Activated CD8-positive, alpha-beta memory T cell treated with anti-CD3 and anti-CD28 coated beads for 36 hours (primary cell): ENCODE results near the gene TRIOBP. TPM values are rescaled to one million over a fixed set of nuclear protein-coding genes. Genes with fewer than 3 reads are reported as not detected.

Experiments used
- CTCF ChIA-PET: fragments of 350-600 bp; sonication (Branson Sonifier 250); formaldehyde crosslinking; loops from one replicate; lab custom pipeline; 2021; ENCODE audit warnings: antibody characterized with exemption; lab: Charles Lee
- POLR2A ChIA-PET: fragments of 350-600 bp; sonication (Branson Sonifier 250); formaldehyde crosslinking; loops from one replicate; lab custom pipeline; 2021; ENCODE audit warnings: antibody characterized with exemption; lab: Charles Lee
- total RNA-seq, 2 experiments: library from RNA; stranded (reverse); gene quantifications; one replicate each; pipeline ENCODE4 v1.2.3, GENCODE V29; 2021

The TRIOBP gene
- total RNA-seq, 2 experiments from 2014 or later: 24.1 to 24.8 TPM

DNA sequence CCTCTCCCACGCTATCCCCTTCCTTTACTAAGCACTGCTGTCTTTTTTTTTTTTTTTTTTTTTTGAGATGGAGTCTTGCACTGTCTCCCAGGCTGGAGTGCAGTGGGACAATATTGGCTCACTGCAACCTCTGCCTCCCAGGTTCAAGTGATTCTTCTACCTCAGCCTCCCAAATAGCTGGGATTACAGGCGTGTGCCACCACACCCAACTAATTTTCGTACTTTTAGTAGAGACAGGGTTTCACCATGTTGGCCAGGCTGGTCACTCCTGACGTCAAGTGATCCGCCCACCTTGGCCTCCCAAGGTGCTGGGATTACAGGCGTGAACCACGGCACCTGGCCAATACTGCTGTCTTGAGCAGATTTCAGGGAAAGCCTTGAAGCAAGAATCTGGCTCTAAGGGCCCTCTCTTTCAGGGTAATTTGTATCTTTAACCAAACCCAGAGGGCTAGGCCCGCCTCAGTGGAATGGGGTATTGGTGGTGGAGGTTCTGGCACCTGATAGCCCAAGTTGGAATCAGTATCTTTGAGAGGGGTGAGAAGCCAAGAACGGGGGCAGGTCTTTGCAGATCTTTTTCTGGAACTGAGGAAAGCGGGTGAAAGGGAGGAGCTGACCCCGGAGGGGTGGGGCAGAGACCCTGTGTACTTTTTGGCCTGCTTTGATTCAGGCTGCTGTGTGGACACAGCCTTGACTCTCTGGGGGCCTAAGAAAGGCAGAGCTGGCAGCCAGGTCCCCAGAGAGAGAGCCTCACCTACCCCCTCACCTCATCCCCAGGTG is 37.0 kb downstream of the TRIOBP start:
- ChIA-PET POLR2A (interaction anchor here (0.6 kb wide), 1 partner anchor 888 kb away, joined by 4 read pairs; no protein-coding TSS in a partner anchor), CTCF (interaction anchor here (0.6 to 1.3 kb wide), 2 partner anchors 12 to 143 kb away, joined by 3 to 4 read pairs; no protein-coding TSS in a partner anchor)

DNA sequence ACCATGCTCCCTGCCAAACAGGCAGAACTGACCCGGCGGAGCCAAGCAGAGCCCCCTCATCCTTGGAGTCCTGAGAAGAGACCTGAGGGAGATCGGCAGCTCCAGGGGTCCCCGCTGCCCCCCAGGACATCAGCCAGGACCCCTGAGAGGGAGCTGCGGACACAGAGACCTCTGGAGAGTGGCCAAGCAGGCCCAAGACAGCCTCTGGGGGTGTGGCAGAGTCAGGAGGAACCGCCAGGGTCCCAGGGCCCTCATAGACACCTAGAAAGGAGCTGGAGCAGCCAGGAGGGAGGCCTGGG is 37.5 kb downstream of the TRIOBP start:
- ChIA-PET POLR2A (no interaction called here), CTCF (interaction anchor here (0.6 to 1.3 kb wide), 2 partner anchors 12 to 144 kb away, joined by 3 to 4 read pairs; no protein-coding TSS in a partner anchor)

DNA sequence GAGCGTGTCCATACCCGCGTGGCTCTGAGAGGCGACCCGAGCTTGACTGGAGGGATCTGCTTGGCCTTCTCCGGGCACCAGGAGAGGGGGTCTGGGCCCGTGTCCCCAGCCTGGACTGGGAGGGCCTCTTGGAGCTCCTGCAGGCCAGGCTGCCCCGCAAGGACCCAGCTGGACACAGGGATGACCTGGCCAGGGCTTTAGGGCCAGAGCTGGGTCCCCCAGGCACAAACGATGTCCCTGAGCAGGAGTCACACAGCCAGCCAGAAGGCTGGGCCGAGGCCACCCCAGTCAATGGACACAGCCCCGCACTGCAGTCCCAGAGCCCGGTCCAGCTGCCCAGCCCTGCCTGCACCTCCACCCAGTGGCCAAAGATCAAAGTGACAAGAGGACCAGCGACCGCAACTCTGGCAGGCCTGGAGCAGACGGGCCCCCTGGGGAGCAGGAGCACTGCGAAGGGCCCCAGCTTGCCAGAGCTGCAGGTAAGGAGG is 38.2 kb downstream of the TRIOBP start:
- ChIA-PET CTCF (interaction anchor here (1.3 kb wide), 1 partner anchor 13 kb away, joined by 3 read pairs; no protein-coding TSS in a partner anchor), POLR2A (no interaction called here)

DNA sequence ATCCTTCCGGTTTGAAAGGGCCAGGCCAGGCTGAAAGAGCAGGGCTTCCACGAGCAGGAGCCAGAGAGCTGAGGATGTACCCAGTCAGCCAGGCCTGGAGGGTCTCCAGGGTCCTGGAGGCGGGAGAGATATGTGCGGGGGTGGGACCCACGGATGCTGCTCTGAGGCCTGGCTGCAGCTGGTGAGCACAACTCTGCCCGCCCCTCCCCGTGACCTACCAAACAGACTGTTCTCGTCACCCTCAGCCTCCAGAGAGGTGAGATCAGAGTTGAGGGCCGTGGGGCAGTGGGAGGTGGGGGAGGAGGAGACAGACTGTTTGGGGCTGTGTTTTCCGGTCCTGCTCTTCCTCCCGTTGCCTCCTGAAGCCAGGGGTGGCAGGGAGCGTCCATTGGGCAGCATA is 42.2 kb downstream of the TRIOBP start:
- CTCF ChIA-PET: no interaction called here
- POLR2A ChIA-PET: no interaction called here

DNA sequence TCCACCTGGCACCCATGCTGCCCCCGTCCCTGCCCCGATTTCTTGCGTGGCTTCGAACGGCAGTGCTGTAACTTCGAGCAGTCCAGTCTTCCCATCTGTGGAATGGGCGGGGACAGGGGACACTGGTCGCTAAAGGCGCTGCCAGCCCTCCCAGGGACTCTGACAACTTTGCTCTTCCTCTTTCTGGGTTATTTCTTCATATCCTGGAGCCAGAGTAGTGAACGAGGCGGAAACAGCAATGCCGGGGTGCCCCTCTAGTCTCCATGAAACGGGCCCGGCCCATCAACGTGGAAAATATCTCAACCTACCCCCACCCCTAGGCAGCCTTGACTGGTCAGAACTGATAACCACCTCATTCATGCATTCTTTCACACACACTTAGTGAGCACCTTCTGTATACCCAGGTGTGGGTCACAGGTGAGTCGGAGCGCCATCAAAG is 42.8 kb downstream of the TRIOBP start:
- POLR2A ChIA-PET: no interaction called here

DNA sequence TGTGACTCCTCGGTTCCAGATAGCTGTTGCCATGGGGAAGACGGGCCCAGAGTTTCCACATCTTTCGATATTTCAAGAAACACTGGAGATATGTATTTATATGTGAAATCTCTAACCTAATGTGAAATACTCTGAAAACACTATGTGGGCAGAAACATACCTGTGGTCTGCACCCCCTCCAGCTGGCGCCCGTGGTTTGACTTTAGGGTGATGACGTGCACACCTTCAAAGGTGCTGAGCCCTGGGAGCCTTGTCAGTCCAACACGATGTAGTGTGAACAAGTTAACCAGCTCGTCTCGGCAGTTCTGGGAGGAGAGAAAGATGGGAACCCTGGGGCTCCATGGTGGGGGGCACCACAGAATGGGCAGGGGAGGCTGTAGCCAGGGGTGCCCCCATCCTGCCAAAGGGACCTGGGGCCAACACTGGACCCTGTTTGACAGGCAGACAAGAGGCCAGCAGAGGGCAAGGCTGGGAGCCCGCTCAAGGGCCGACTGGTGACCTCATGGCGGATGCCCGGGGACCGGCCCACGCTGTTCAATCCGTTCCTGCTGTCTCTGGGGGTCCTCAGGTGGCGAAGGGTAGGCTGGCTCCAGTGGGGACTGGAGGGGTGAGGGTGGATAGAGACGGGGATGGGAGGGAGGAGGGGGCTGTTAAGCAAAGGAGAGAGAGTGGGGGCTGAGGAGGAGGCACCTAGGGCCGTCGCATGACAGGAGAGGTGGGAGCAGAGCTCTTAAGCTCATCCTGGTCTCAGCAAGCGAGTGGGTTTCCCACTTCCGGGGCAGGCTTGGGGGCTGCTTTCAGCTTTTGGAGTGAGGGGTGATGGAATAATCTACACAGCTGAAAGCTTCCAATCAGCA is 43.8 kb downstream of the TRIOBP start:
- POLR2A ChIA-PET: no interaction called here
- CTCF ChIA-PET: no interaction called here

More for the DNA sequence above, 42.8 kb downstream of the TRIOBP start:
- CTCF ChIA-PET: no interaction called here

DNA sequence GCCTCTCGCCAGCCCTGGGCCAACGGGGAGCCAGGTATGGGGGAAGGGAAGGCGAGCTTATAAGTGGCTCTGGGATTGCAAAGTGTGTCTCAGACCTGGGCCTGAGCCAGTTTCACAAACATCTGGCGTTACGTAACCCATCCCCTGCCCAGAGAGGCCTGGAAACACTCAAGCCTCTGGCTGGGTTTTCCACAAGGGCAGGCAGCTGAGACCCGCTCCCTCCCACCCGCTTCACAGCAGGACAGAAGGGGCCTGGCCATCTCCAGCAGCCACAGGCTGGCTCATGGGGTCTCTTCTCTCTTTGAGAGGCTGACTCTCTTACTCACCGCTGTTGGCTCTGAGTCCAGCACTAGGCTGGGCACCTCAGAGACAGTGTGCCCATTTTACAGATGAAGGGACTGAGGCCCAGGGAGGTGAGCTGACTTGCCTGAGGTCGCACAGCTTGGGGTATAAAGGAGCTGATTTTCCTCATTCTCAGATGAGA is 44.5 kb downstream of the TRIOBP start:
- CTCF ChIA-PET: no interaction called here
- POLR2A ChIA-PET: no interaction called here

DNA sequence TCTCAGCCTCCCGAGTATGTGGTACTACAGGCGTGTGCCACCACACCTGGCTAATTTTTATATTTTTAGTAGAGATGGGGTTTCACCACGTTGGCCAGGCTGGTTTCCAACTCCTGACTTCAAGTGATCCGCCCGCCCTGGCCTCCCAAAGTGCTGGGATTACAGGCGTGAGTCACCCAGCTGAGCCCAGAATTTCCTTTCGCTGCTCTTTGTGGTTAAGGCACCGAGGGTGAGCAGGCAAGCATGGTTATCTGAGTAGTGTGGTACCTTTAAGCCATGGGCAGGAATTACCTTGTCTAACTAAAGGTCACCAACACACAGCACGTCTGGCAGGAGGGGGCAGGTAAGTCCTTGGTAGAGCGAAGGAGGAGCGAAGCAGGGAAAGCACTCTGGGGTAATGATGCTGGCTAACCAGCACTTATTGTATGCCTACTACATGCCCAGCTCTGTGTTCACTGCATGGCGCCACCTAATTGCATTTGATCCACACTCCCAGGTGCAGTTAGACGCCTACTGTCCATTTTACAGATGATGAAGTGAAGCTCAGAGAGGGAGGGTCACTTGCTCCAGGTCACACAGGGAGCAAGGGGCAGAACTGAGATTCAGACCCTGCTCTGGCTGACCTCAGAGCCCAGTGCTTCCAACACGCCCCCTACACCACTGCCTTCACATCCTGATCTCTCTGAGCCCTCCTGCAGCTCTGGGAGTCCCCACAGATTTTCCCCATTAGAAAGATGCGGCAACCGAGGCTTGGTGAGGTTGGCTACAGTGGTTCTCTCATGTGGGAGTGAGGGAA is 45.7 kb downstream of the TRIOBP start:
- CTCF ChIA-PET: no interaction called here
- POLR2A ChIA-PET: no interaction called here

DNA sequence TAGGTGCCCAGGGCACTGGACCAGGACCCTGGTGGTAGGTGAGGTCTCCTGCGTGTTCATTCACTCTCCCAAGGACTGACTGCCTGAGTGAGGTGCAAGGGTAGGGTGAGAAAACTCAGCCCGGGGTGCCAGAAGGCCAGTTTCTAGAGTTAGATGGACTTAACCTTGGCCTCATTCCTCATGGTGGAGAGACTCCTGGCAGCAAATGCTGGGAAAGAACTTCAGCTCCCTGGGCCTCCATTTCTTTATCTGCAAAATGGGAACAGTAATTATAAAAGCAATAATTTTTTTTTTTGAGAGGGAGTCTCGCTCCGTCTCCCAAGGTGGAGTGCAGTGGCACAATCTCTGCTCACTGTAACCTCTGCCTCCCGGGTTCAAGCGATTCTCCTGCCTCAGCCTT is 47.7 kb downstream of the TRIOBP start:
- POLR2A ChIA-PET: interaction anchor here (0.7 kb wide), 1 partner anchor 11 kb away, joined by 7 read pairs; no protein-coding TSS in a partner anchor
- CTCF ChIA-PET: no interaction called here

DNA sequence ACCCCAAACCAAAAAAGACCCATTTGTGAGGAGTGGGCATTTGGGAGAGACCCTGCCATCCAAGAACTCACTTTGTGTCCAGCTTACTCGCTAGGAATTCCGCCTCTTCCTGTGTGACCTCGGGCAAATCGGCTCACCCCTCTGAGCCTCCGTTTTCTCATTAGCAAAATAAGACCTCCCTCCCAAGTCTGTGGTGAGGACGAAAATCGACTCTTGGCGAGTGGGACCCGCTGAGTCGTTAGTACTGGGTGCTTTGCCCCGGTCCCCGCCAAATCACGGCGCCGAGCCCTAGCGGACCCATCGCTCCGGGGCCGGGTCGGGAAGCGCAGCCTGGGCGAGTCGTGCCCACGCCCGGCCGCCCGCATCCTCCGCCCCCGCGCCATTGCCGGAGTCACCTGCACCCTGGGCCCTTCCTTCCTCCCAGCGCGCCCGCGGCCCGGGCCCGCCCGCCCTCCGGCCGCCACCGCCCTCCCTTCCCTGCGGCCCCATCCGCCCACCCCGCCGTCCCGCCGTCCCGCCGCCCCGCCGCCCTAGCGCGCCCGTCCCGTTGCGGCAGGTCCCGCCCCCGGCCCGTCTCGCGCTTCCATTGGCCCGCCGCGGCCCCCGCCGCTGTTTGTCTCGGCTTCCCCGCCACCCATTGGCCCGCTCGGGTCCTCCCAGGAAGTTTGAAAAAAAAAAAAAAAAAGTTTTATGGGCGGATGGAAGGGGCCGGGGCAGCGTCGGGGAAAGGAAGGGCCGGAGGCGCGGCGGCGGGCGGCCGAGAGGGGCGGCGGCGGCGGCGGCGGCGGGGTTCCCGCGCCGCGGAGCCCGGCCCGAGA is 48.9 kb downstream of the TRIOBP start:
- ChIA-PET POLR2A (interaction anchor here (0.7 kb wide), 1 partner anchor 128 kb away, joined by 8 read pairs; no protein-coding TSS in a partner anchor), CTCF (no interaction called here)

DNA sequence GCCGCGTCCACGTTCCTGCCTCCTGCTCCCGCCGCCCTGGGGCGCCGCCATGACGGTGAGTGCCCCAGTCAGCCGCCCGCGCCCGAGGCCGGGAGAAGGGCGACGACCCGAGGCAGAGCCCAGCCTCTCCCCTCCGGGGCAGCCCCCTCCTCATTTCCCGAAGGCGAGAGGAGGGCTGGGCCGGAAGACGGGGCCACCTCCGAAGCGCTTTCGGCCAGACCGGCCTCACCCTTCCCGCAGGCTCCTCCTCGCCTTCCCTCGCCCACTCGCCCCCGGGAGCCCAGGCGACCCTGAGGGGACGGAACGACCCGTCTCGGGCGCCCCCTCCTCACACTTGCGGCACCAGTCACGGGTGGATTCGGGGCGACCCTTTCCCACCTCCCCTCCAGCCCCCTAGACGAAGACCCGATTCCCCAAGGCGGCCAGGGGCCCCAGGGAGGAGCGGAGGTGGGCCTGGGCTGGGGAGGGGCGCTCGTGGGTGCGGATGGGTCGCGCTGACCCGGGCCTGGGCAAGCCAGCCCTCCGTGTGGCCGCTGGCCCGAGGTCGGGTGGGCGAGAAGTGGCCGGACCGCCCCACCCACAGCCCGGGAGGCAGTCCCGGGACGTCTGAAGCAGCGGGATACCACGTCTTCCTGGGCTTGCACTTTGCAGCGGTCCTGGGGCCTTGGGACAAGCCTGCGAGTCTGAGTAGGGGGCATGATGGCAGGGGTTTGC is 49.7 kb downstream of the TRIOBP start:
- ChIA-PET CTCF (no interaction called here), POLR2A (no interaction called here)

DNA sequence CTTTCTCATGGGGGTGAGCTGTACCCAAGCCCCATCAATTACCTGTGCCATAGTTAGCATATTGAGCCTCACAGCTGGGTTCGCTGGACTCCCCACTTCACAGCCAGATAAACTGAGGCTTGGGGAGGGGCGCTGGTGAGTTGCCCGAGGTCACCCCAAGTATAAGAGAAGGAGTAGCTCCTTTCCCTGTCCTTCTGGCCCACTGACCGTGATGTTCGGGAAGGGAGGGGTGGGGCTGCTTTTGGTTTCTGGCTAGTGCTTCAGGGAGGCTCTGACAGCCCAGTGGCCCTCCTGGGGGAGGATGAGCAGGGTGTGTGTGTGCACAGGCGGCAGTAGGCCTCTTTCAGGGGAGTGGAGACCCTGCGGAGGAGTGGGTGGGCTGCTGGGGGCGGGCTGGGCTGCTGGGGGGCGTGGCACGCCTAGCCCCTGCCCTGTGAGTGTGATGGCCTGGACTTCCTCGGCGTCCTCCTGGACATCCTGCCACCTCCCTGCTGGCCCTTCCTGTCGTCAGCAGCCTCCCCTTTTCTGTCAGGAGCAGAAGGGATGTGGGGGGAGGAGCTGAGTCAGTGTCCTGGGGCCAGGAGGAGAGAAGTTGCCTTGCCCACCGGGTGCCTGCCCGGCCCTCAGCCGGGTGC is 50.3 kb downstream of the TRIOBP start:
- CTCF ChIA-PET: no interaction called here
- POLR2A ChIA-PET: no interaction called here

DNA sequence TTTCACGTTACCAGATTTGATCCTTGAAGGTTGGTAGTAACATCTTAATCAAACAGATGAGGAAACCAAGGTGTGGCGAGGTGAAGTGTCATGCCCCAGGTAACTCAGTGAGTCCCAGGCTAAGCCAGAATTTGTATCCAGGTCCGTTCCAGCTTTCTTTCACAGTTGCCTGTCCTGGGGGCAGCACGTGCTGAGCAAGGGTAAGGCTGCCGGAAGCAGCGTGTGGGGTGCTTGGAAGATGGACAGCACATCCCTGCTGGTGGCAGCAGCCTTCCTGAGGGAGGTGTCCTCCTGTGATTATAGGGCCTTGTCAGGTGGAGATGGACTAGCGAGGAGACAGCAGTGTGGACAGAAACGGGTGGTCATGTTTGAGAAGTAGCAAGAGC is 50.9 kb downstream of the TRIOBP start:
- ChIA-PET POLR2A (no interaction called here), CTCF (no interaction called here)

DNA sequence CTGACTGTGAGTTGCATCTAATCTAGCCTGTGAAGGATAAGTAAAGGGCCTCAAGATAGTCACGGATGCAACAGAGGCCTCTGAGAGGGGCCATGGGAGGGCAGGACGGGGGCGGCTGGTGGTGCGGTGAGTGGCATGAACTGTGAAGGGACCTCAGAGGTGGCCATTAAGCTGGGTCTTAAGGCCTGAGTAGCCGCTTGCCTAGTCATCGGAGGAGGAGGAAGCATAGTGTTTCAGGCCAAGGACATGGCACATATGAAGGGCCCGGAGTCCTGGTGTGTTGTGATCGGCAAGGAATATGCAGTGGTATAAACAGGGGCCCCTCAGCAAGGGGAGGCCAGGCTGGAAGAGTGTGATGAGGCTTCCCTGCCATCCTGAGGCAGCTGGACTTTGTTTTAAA is 51.8 kb downstream of the TRIOBP start:
- POLR2A ChIA-PET: no interaction called here

DNA sequence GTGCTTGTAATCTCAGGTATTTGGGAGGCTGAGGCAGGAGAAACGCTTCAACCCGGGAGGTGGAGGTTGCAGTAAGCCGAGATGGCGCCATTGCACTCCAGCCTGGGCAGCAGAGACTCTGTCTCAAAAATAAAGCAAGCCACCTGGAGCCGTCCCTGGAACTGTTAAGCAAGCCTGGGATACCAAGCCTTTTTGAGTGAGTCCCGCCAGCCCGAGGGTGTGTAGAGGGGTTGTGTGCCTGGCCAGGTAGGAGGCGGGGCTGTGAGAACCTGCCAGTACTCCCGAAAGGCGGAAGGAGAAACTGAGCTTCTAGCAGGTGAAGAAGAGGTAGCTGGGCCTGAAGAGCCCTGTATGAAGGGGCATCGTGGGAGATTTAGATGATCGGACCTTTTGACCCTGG is 52.4 kb downstream of the TRIOBP start:
- ChIA-PET CTCF (no interaction called here), POLR2A (no interaction called here)

More for the DNA sequence above, 51.8 kb downstream of the TRIOBP start:
- CTCF ChIA-PET: no interaction called here

DNA sequence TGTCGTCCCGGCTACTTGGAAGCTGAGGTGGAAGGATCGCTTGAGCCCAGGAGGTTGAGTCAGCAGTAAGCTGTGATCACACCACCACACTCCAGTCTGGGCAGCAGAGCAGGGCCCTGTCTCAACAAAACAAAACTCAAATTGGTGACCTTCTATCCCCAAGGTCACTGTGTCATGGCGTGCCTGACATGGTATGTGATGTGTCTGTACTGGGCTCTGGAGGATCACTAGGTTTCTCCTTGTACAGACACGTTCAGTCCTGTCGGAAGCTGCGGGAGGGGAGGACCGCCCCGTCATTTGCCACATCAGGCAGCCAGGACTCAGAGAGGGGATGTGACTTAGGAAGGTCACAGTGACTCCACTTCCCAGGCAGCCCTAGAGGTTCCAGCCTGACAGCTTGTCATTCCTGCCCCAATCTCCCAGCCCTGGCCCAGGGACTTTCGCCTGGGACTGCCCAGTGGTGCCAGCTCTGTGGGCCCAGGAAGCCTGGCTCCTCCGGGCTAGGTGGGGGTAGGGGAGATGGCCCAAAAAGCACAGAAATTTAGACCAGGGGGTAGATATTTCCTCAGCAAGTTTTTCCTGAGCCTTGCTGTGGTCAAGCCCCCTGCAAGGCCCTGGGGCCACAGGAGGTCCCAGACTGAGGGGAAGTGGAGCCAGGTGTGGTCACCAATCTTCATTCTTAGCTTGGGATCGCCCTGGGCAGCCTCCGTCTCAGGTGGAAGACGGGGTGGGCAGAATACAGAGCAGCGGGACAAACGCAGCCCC is 53.2 kb downstream of the TRIOBP start:
- POLR2A ChIA-PET: no interaction called here
- CTCF ChIA-PET: no interaction called here
